ENCODE results near the gene RGPD5.
"Not testable (repeated sequence)": the region's sequence is repeated elsewhere in the genome, so short reads cannot be mapped to it uniquely, and the experiment has no call there.

The RGPD5 gene

GRCh38 chr2:109794074-109794737 lies at the start of gene RGPD5:
Gene RGPD5, plus strand, starts transcription at chr2:109794305. Its CDS starts 161 bp downstream, at chr2:109794466.
- DNase-seq = peak; percentile 64

- DNase-seq = not testable (repeated sequence)
Observed at GRCh38 chr2:109751572-109751971, 42.5 kb upstream of the RGPD5 start.

GRCh38 chr2:109757163-109757824 lies 36.8 kb upstream of the RGPD5 start:
- DNase-seq = not testable (repeated sequence)

GRCh38 chr2:109760265-109761042 lies 33.7 kb upstream of the RGPD5 start:
- not testable (repeated sequence) for DNase-seq

- DNase-seq = not testable (repeated sequence)
Observed at GRCh38 chr2:109761043-109761454, 33.1 kb upstream of the RGPD5 start.

- not testable (repeated sequence) for DNase-seq
Observed at GRCh38 chr2:109761976-109762375, 32.1 kb upstream of the RGPD5 start.

- not testable (repeated sequence) for DNase-seq
Observed at GRCh38 chr2:109766074-109766473, 28.0 kb upstream of the RGPD5 start.

- DNase-seq = not testable (repeated sequence)
Observed at GRCh38 chr2:109766886-109767578, 27.1 kb upstream of the RGPD5 start.

GRCh38 chr2:109768934-109769333 lies 25.2 kb upstream of the RGPD5 start:
- not testable (repeated sequence) for DNase-seq

GRCh38 chr2:109779118-109779517 lies 15.0 kb upstream of the RGPD5 start:
- DNase-seq = not testable (repeated sequence)

- DNase-seq = not testable (repeated sequence)
Observed at GRCh38 chr2:109781147-109781816, 12.8 kb upstream of the RGPD5 start.

GRCh38 chr2:109782446-109782993 lies 11.6 kb upstream of the RGPD5 start:
- not testable (repeated sequence) for DNase-seq

- not testable (repeated sequence) for DNase-seq
Observed at GRCh38 chr2:109791530-109792279, 2.4 kb upstream of the RGPD5 start.

GRCh38 chr2:109792659-109793058 lies 1.4 kb upstream of the RGPD5 start:
- DNase-seq = not testable (repeated sequence)

- not testable (repeated sequence) for DNase-seq
Observed at GRCh38 chr2:109871129-109871751, 77.1 kb downstream of the RGPD5 start.

- DNase-seq = not testable (repeated sequence)
Observed at GRCh38 chr2:109876625-109877024, 82.5 kb downstream of the RGPD5 start.

- DNase-seq = not testable (repeated sequence)
Observed at GRCh38 chr2:109882112-109882511, 88.0 kb downstream of the RGPD5 start.

- not testable (repeated sequence) for DNase-seq
Observed at GRCh38 chr2:109888414-109888813, 94.3 kb downstream of the RGPD5 start.

- not testable (repeated sequence) for DNase-seq
Observed at GRCh38 chr2:109889909-109890308, 95.8 kb downstream of the RGPD5 start.

GRCh38 chr2:109891024-109891423 lies 96.9 kb downstream of the RGPD5 start:
- not testable (repeated sequence) for DNase-seq

GRCh38 chr2:109893736-109894135 lies 99.6 kb downstream of the RGPD5 start:
- DNase-seq = not testable (repeated sequence)
